GM12874 (cell line): Measurements from ENCODE around the gene TH.

ENCODE experiments used
- CTCF ChIP-seq: IDR thresholded peaks from 2 replicates; pipeline ENCODE4 v1.5.1; 2011; ENCODE audit warnings: low read depth, mild to moderate bottlenecking, control low read depth, low read length, moderate library complexity; ENCODE audit not compliant: insufficient read depth

Gene TH

GRCh38 chr11:2138068-2138430, 33.6 kb downstream of the TH start:
- TF ChIP-seq CTCF = no peak

GRCh38 chr11:2137202-2138067, 34.2 kb downstream of the TH start:
- TF ChIP-seq CTCF = no peak

- TF ChIP-seq CTCF = no peak
These were observed 34.7 kb downstream of the TH start for GRCh38 chr11:2136952-2137201.

GRCh38 chr11:2136209-2136951, 35.2 kb downstream of the TH start:
- TF ChIP-seq CTCF = no peak

- TF ChIP-seq CTCF = no peak
These were observed 35.9 kb downstream of the TH start for GRCh38 chr11:2135648-2136201.

- no peak for TF ChIP-seq CTCF
These were observed 36.5 kb downstream of the TH start for GRCh38 chr11:2135018-2135569.
